Mesendoderm (in vitro differentiated cells): ENCODE results near the gene CCM2.
A peak's percentile ranks its signal among the peaks of the same experiment; 100 is the strongest.

Experiments
- DNase-seq: peaks from one replicate; pipeline ENCODE4 v3.0.0; 2013
- H2AK5ac ChIP-seq: 2 replicates; pipeline ENCODE4 v1.6.1; 2013; ENCODE audit warnings: low read length, inconsistent platforms
- H2BK120ac ChIP-seq: 2 replicates; pipeline ENCODE4 v1.6.1; 2013; ENCODE audit warnings: low read depth, mild to moderate bottlenecking, low read length, moderate library complexity, mixed read lengths
- H2BK15ac ChIP-seq: replicated peaks from 2 replicates; pipeline ENCODE4 v1.6.1; 2013; ENCODE audit warnings: low read depth, mild to moderate bottlenecking, moderate library complexity
- H2BK5ac ChIP-seq: 2 replicates; pipeline ENCODE4 v1.6.1; 2013; ENCODE audit warnings: low read length, inconsistent platforms
- H3K18ac ChIP-seq: 2 replicates; pipeline ENCODE4 v1.6.1; 2013; ENCODE audit warnings: mild to moderate bottlenecking, low read length, mixed read lengths
- H3K23ac ChIP-seq: one replicate; pipeline ENCODE4 v1.6.1; 2013; ENCODE audit warnings: low read length
- H3K27ac ChIP-seq: 2 replicates; pipeline ENCODE4 v1.5.1; 2013; ENCODE audit warnings: low read depth, mild to moderate bottlenecking, inconsistent platforms, low read length, moderate library complexity
- H3K27me3 ChIP-seq: 2 replicates; pipeline ENCODE4 v1.6.1; 2013; ENCODE audit warnings: low read length, control low read depth, mild to moderate bottlenecking, inconsistent platforms; ENCODE audit not compliant: insufficient read depth, poor library complexity
- H3K36me3 ChIP-seq: 2 replicates; pipeline ENCODE4 v1.6.1; 2013; ENCODE audit warnings: low read length, inconsistent platforms; ENCODE audit not compliant: control insufficient read depth, insufficient read depth
- H3K4ac ChIP-seq: one replicate; pipeline ENCODE4 v1.6.1; 2013; ENCODE audit warnings: low read depth, mild to moderate bottlenecking, low read length, moderate library complexity
- H3K4me1 ChIP-seq: 2 replicates; pipeline ENCODE4 v1.6.1; 2013; ENCODE audit warnings: low read depth, low read length, inconsistent platforms; ENCODE audit not compliant: control insufficient read depth
- H3K4me2 ChIP-seq: 2 replicates; pipeline ENCODE4 v1.6.1; 2013; ENCODE audit warnings: low read length
- H3K4me3 ChIP-seq: 2 replicates; pipeline ENCODE4 v1.5.1; 2013; ENCODE audit warnings: mild to moderate bottlenecking, low read length
- H3K56ac ChIP-seq: one replicate; pipeline ENCODE4 v1.6.1; 2013; ENCODE audit warnings: low read length
- H3K79me1 ChIP-seq: 2 replicates; pipeline ENCODE4 v1.6.1; 2013; ENCODE audit warnings: low read length, inconsistent platforms
- H3K79me2 ChIP-seq: 2 replicates; pipeline ENCODE4 v1.6.1; 2013; ENCODE audit warnings: mild to moderate bottlenecking, low read length; ENCODE audit not compliant: control insufficient read depth, insufficient read depth
- H3K9ac ChIP-seq: 2 replicates; pipeline ENCODE4 v1.6.1; 2013; ENCODE audit warnings: low read length, inconsistent platforms
- H4K5ac ChIP-seq: one replicate; pipeline ENCODE4 v1.6.1; 2013; ENCODE audit warnings: low read length
- H4K8ac ChIP-seq: one replicate; pipeline ENCODE4 v1.6.1; 2013; ENCODE audit warnings: low read depth, mild to moderate bottlenecking, control low read depth, low read length, moderate library complexity
- WGBS: extraction: QIAGEN DNeasy Blood & Tissue Kit; methylation state at CpG from one replicate; pipeline ENCODE4 v1.1.7; 2013; ENCODE audit warnings: low lambda C conversion rate, missing lambda C conversion rate; ENCODE audit not compliant: insufficient coverage; ENCODE audit errors: extremely low coverage; 5-methylcytosine and 5-hydroxymethylcytosine counted together

The CCM2 gene

DNA sequence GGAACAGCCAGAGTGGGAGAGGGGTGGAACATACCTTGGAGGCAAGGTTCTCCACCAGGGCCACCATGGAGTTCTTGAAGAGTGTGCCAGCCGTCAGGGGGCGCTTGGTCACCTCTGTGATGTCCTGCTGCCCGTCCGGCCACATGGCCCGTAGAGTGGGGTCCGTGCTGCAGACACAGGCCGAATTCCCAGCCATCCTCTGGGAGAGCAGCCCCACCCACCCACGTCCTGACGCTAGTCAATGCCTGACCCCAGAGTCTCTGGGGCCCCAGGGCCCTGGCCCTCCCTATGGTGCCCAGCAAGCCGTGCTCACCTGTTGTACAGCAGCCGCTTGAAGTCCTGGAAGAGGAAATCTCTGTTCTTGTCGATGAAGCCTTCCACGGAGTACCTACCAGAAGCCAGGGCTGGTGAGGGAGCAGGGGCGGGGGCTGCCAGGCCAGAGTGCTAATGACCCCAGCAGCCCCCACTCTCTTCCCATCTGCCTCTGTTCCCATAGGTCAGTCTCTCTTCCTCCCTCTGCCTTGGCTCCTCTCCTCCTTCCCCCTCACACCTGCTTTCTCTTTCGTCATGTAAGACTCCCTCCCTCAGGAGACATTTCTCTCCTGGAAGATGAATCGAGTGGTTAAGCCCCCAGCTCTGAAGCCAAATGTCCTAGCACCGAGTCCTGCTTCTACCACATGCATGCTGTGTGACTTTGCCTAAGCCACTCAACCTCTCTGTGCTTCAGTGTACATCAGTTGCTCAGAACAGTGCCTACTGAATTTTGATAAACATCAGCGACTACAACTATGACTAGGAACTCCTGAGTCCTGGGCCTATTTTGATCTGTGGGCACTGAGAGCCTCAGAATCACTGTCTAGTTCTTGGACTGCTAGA, 32.2 kb upstream of the CCM2 start:
- Histone ChIP-seq H3K4ac (no peak overlapping the region), H2BK5ac (no peak overlapping the region), H3K27ac (no peak overlapping the region), H2BK120ac (no peak overlapping the region), H4K5ac (no peak overlapping the region), H4K8ac (no peak overlapping the region), H3K36me3 (no peaks in the 10 kb centered on the region), H3K79me1 (no peaks in the 10 kb centered on the region), H3K27me3 (no peaks in the 10 kb centered on the region), H3K23ac (no peak overlapping the region), H3K4me1 (no peaks in the 10 kb centered on the region), H3K79me2 (no peaks in the 10 kb centered on the region), H2AK5ac (no peak overlapping the region), H3K56ac (no peak overlapping the region), H3K4me2 (no peak overlapping the region), H3K18ac (no peak overlapping the region), H3K4me3 (no peak overlapping the region), H3K9ac (no peak overlapping the region), H2BK15ac (no peak overlapping the region)
- no CpG with 5 or more reads among the region's 18 CpGs for WGBS
- DNase-seq, result peak; percentile 60

- Histone ChIP-seq H2AK5ac (no peak overlapping the region), H2BK15ac (no peak overlapping the region), H3K9ac (no peak overlapping the region), H3K27ac (no peak overlapping the region), H2BK5ac (no peak overlapping the region), H3K4ac (no peak overlapping the region), H3K79me1 (no peaks in the 10 kb centered on the region), H3K23ac (no peak overlapping the region), H3K4me1 (no peaks in the 10 kb centered on the region), H3K27me3 (no peaks in the 10 kb centered on the region), H3K79me2 (no peaks in the 10 kb centered on the region), H4K5ac (no peak overlapping the region), H3K4me2 (no peak overlapping the region), H3K36me3 (no peaks in the 10 kb centered on the region), H3K4me3 (no peak overlapping the region), H2BK120ac (no peak overlapping the region), H3K18ac (no peak overlapping the region), H4K8ac (no peak overlapping the region), H3K56ac (no peak overlapping the region)
- no peak for DNase-seq
- no CpG with 5 or more reads among the region's 11 CpGs for WGBS
These were observed 30.8 kb upstream of the CCM2 start for GRCh38 chr7:44969049-44969700.

- Histone ChIP-seq H3K4me3 (no peak overlapping the region), H3K23ac (no peak overlapping the region), H3K27me3 (no peaks in the 10 kb centered on the region), H4K8ac (no peak overlapping the region), H4K5ac (no peak overlapping the region), H2BK15ac (no peak overlapping the region), H2AK5ac (no peak overlapping the region), H2BK5ac (no peak overlapping the region), H3K9ac (no peak overlapping the region), H2BK120ac (no peak overlapping the region), H3K4ac (no peak overlapping the region), H3K4me2 (no peak overlapping the region), H3K27ac (no peak overlapping the region), H3K56ac (no peak overlapping the region), H3K18ac (no peak overlapping the region), H3K79me2 (no peaks in the 10 kb centered on the region), H3K36me3 (no peaks in the 10 kb centered on the region), H3K79me1 (no peaks in the 10 kb centered on the region), H3K4me1 (no peaks in the 10 kb centered on the region)
- WGBS, result no CpG with 5 or more reads among the region's 21 CpGs
- no peak for DNase-seq
These were observed 30.1 kb upstream of the CCM2 start for GRCh38 chr7:44969701-44970522.

DNA sequence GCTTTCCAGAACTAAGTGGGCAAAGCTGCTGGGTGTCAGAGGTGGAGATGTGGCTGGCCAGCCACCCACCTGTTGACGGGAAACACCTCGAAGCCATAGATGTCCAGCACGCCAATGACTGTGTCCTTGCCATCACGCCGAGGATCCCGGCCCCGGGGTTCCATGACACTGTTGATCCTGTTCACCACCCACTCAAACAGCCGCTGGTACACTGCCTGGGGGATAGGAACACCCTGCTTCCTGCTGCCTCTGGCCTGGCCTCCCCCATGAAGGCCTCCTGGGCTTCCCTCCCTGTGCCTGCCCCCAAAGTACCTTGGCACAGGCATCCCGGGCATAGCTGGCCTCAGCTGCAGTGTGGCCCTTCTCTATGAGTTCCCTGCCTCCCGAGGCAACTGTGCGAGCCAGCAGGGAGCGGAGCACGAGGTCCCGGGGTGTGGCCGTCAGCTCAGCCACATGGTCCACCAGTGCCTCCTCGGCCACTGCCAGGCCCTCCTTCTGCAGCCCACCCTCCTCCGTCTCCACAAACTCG, 29.4 kb upstream of the CCM2 start:
- Histone ChIP-seq H3K56ac (no peak overlapping the region), H3K27ac (no peak overlapping the region), H2BK15ac (no peak overlapping the region), H4K8ac (no peak overlapping the region), H2BK5ac (no peak overlapping the region), H3K36me3 (no peaks in the 10 kb centered on the region), H3K9ac (no peak overlapping the region), H4K5ac (no peak overlapping the region), H2AK5ac (no peak overlapping the region), H3K4ac (no peak overlapping the region), H3K79me1 (no peaks in the 10 kb centered on the region), H3K4me2 (no peak overlapping the region), H3K18ac (no peak overlapping the region), H2BK120ac (no peak overlapping the region), H3K27me3 (no peaks in the 10 kb centered on the region), H3K4me3 (no peak overlapping the region), H3K79me2 (no peaks in the 10 kb centered on the region), H3K4me1 (no peaks in the 10 kb centered on the region), H3K23ac (no peak overlapping the region)
- no CpG with 5 or more reads among the region's 18 CpGs for WGBS
- DNase-seq, result no peak

DNA sequence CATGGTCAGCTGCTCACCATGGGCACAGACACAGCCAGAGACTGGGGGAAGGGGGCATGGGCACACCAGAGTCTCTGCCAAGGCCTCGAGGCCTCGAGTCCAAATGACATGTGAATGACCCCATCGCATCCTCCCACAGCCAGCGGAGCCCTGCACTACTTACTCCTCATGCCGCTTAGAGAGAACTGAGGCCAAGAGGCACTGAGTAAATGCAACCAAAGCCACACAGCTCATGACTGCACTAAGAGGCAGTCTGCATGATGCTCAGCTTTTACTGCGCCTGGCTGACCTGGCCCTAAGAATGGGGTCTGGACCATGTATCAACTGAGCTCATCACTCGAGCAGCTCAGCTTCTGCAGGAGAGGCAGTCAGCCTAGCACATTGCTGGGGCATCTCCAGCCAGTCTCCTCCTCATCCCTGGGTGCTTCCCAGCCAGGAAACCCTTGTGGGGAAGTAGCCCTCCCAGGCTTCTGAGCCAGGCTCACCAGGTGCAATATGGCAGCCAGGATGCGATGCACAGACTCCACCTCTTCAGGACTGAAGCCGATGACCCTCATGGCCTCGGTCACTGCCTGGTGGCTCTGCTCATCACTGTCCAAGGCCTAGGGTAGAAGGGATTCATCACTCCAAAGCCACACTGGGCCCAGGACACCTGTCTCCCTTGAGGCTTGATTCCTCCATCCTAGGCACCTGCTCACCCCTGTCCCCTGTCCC, 28.7 kb upstream of the CCM2 start:
- no peak overlapping the region for H2BK5ac ChIP-seq
- H3K79me2 ChIP-seq, result no peaks in the 10 kb centered on the region
- H3K4me3 ChIP-seq, result no peak overlapping the region
- H2BK15ac ChIP-seq, result no peak overlapping the region
- H2BK120ac ChIP-seq, result no peak overlapping the region
- no peak overlapping the region for H3K9ac ChIP-seq
- WGBS, result no CpG with 5 or more reads among the region's 10 CpGs
- no peak overlapping the region for H3K27ac ChIP-seq
- H3K18ac ChIP-seq, result no peak overlapping the region
- H3K4me2 ChIP-seq, result no peak overlapping the region
- H3K56ac ChIP-seq, result no peak overlapping the region
- H3K4ac ChIP-seq, result no peak overlapping the region
- no peak for DNase-seq
- H3K4me1 ChIP-seq, result no peaks in the 10 kb centered on the region
- no peaks in the 10 kb centered on the region for H3K79me1 ChIP-seq
- no peak overlapping the region for H3K23ac ChIP-seq
- H2AK5ac ChIP-seq, result no peak overlapping the region
- H4K8ac ChIP-seq, result no peak overlapping the region
- no peak overlapping the region for H4K5ac ChIP-seq
- no peaks in the 10 kb centered on the region for H3K27me3 ChIP-seq
- H3K36me3 ChIP-seq, result no peaks in the 10 kb centered on the region
